GM12865 (cell line): ENCODE data around the gene SLC16A12.
"Not testable (repeated sequence)": the region's sequence is repeated elsewhere in the genome, so short reads cannot be mapped to it uniquely, and the experiment has no call there.

Experiments
- DNase-seq: peaks from one replicate; pipeline ENCODE4 v3.0.0; 2010; ENCODE audit warnings: low read depth
- H3K4me3 ChIP-seq: 2 replicates; pipeline ENCODE4 v1.5.1; 2011; ENCODE audit warnings: mild to moderate bottlenecking, low read depth, low read length, control low read depth
- CTCF ChIP-seq: IDR thresholded peaks from 2 replicates; pipeline ENCODE4 v1.5.1; 2011; ENCODE audit warnings: low read length, control low read depth, low read depth, inconsistent platforms; ENCODE audit not compliant: insufficient read depth; ENCODE audit errors: missing control alignments

SLC16A12 gene

GRCh38 chr10:89550509-89550908 is 15.1 kb upstream of the SLC16A12 start:
- no peak for DNase-seq
- H3K4me3 ChIP-seq = no peak overlapping the region
- no peak for TF ChIP-seq CTCF

GRCh38 chr10:89549510-89549909 is 14.1 kb upstream of the SLC16A12 start:
- H3K4me3 ChIP-seq = no peak overlapping the region
- DNase-seq = no peak
- no peak for TF ChIP-seq CTCF

- no peak for TF ChIP-seq CTCF
- no peak for DNase-seq
- no peak overlapping the region for H3K4me3 ChIP-seq
Measured at GRCh38 chr10:89548673-89549072, 13.3 kb upstream of the SLC16A12 start.

- no peak for TF ChIP-seq CTCF
- no peak overlapping the region for H3K4me3 ChIP-seq
- DNase-seq = no peak
Measured at GRCh38 chr10:89547853-89548513, 12.6 kb upstream of the SLC16A12 start.

GRCh38 chr10:89546651-89547050 is 11.3 kb upstream of the SLC16A12 start:
- H3K4me3 ChIP-seq, DNase-seq: not testable (repeated sequence)

- H3K4me3 ChIP-seq = no peak overlapping the region
- no peak for DNase-seq
- no peak for TF ChIP-seq CTCF
Measured at GRCh38 chr10:89543841-89544240, 8.4 kb upstream of the SLC16A12 start.

GRCh38 chr10:89540420-89540949 is 5.1 kb upstream of the SLC16A12 start:
- no peak overlapping the region for H3K4me3 ChIP-seq
- TF ChIP-seq CTCF = no peak
- no peak for DNase-seq
